ENCODE measurements around the gene GPC6. TPM values are rescaled to one million over a fixed set of nuclear protein-coding genes. Genes with fewer than 3 reads are reported as not detected.

Gene GPC6
- total and polyA plus RNA-seq, 5 donors from 2014 or later: not detected

GRCh38 chr13:93412676-93413075 lies 186.1 kb downstream of the GPC6 start:
- Mint-ChIP-seq H3K4me1 (no peaks in the 10 kb centered on the region), H3K27ac (no peak overlapping the region), H3K27me3 (no peaks in the 10 kb centered on the region), H3K4me3 (no peak overlapping the region), H3K9me3 (peaks cover 0 to 2% (median 0%) of the 10 kb centered on the region in 7 donors), H3K36me3 (no peaks in the 10 kb centered on the region)
- Histone ChIP-seq H3K36me3 (ENCODE audit: control insufficient read depth, insufficient read depth, low read length) (no peaks in the 10 kb centered on the region), H3K9me3 (ENCODE audit: control insufficient read depth in 2 of 2, low read length in 2 of 2) (no peaks in the 10 kb centered on the region), H3K27me3 (ENCODE audit: control insufficient read depth, insufficient read depth, low read length) (no peaks in the 10 kb centered on the region), H3K4me1 (ENCODE audit: control insufficient read depth, insufficient read depth, low read length, poor library complexity, severe bottlenecking) (no peaks in the 10 kb centered on the region), H3K27ac (ENCODE audit: insufficient read depth, low read length, poor library complexity, severe bottlenecking) (no peak overlapping the region), H3K4me3 (ENCODE audit: low read depth, low read length) (no peak overlapping the region)
- ATAC-seq (ENCODE audit: low read depth in 2 of 2) (no peak), DNase-seq (no peak)

GRCh38 chr13:93413972-93414717 lies 187.5 kb downstream of the GPC6 start:
- Histone ChIP-seq H3K4me3 (ENCODE audit: low read depth, low read length) (no peak overlapping the region), H3K27ac (ENCODE audit: insufficient read depth, low read length, poor library complexity, severe bottlenecking) (no peak overlapping the region), H3K4me1 (ENCODE audit: control insufficient read depth, insufficient read depth, low read length, poor library complexity, severe bottlenecking) (no peaks in the 10 kb centered on the region), H3K9me3 (ENCODE audit: control insufficient read depth in 2 of 2, low read length in 2 of 2) (no peaks in the 10 kb centered on the region), H3K27me3 (ENCODE audit: control insufficient read depth, insufficient read depth, low read length) (no peaks in the 10 kb centered on the region), H3K36me3 (ENCODE audit: control insufficient read depth, insufficient read depth, low read length) (no peaks in the 10 kb centered on the region)
- H3K27me3 Mint-ChIP-seq: no peaks in the 10 kb centered on the region
- H3K4me1 Mint-ChIP-seq: no peaks in the 10 kb centered on the region
- ATAC-seq (ENCODE audit: low read depth in 2 of 2) (no peak), DNase-seq (no peak)
- H3K4me3 Mint-ChIP-seq: no peak overlapping the region
- peak overlapping the region in 1 of 3 donors; percentile 44 for H3K27ac Mint-ChIP-seq
- H3K36me3 Mint-ChIP-seq: no peaks in the 10 kb centered on the region
- peaks cover 0 to 2% (median 0%) of the 10 kb centered on the region in 7 donors for H3K9me3 Mint-ChIP-seq

DNA sequence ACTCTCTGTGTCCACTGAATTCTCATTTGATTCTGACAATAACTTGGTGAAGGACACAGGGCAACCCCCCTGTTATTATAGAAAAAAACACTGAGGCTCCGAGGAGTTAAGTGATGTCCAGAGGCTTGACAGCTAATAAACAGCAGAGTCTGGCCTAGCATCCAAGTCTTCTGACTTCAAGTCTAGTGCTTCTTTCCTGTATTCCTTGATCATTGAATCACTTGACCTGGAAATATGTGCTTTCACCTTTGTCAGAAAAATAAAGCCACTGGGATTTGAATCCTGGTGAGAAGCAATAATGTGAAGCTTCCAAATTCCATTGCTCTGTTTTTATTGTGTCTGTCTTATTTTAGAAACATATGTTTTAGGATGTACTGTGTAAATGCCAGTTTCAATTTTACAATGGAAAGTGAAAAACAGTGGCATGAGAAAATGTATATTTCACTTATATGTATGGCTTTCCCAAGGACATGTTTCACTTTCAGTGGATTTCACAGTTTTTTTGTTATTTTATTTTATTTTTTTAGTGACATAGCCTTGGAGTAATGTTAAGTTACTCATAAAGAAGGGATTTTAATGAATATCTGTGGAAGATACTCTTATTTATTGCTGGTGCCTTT lies 190.2 kb downstream of the GPC6 start:
- no peak overlapping the region for H3K27ac ChIP-seq (ENCODE audit: insufficient read depth, low read length, poor library complexity, severe bottlenecking)
- H3K9me3 ChIP-seq (ENCODE audit: control insufficient read depth in 2 of 2, low read length in 2 of 2): no peaks in the 10 kb centered on the region
- DNase-seq (no peak), ATAC-seq (ENCODE audit: low read depth in 2 of 2) (no peak)
- Mint-ChIP-seq H3K27me3 (no peaks in the 10 kb centered on the region), H3K9me3 (peaks cover 0 to 2% (median 0%) of the 10 kb centered on the region in 7 donors), H3K4me3 (no peak overlapping the region), H3K4me1 (no peaks in the 10 kb centered on the region), H3K36me3 (no peaks in the 10 kb centered on the region), H3K27ac (no peak overlapping the region)
- no peak overlapping the region for H3K4me3 ChIP-seq (ENCODE audit: low read depth, low read length)
- H3K36me3 ChIP-seq (ENCODE audit: control insufficient read depth, insufficient read depth, low read length): no peaks in the 10 kb centered on the region
- no peaks in the 10 kb centered on the region for H3K27me3 ChIP-seq (ENCODE audit: control insufficient read depth, insufficient read depth, low read length)
- no peaks in the 10 kb centered on the region for H3K4me1 ChIP-seq (ENCODE audit: control insufficient read depth, insufficient read depth, low read length, poor library complexity, severe bottlenecking)

DNA sequence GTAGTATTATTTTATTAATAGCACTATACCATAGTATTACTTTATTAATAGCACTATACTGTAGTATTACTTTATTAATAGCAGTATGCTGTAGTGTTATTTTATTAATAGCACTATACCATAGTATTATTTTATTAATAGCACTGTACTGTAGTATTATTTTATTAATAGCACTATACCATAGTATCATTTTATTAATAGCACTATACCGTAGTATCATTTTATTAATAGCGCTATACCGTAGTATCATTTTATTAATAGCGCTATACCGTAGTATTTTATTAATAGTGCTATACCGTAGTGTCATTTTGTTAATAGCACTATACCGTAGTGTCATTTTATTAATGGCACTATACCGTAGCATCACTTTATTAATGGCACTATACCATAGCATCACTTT lies 191.8 kb downstream of the GPC6 start:
- no peak overlapping the region for H3K27ac ChIP-seq (ENCODE audit: insufficient read depth, low read length, poor library complexity, severe bottlenecking)
- no peaks in the 10 kb centered on the region for H3K4me1 ChIP-seq (ENCODE audit: control insufficient read depth, insufficient read depth, low read length, poor library complexity, severe bottlenecking)
- no peaks in the 10 kb centered on the region for H3K36me3 Mint-ChIP-seq
- H3K27me3 ChIP-seq (ENCODE audit: control insufficient read depth, insufficient read depth, low read length): no peaks in the 10 kb centered on the region
- no peak overlapping the region for H3K4me3 Mint-ChIP-seq
- H3K9me3 Mint-ChIP-seq: peaks cover 0 to 5% (median 0%) of the 10 kb centered on the region in 7 donors
- H3K9me3 ChIP-seq (ENCODE audit: control insufficient read depth in 2 of 2, low read length in 2 of 2): no peaks in the 10 kb centered on the region
- ATAC-seq (ENCODE audit: low read depth in 2 of 2) (no peak), DNase-seq (no peak)
- H3K27me3 Mint-ChIP-seq: no peaks in the 10 kb centered on the region
- no peak overlapping the region for H3K27ac Mint-ChIP-seq
- no peaks in the 10 kb centered on the region for H3K4me1 Mint-ChIP-seq
- no peak overlapping the region for H3K4me3 ChIP-seq (ENCODE audit: low read depth, low read length)
- H3K36me3 ChIP-seq (ENCODE audit: control insufficient read depth, insufficient read depth, low read length): no peaks in the 10 kb centered on the region

GRCh38 chr13:93420206-93420605 lies 193.6 kb downstream of the GPC6 start:
- Histone ChIP-seq H3K4me1 (ENCODE audit: control insufficient read depth, insufficient read depth, low read length, poor library complexity, severe bottlenecking) (no peaks in the 10 kb centered on the region), H3K27ac (ENCODE audit: insufficient read depth, low read length, poor library complexity, severe bottlenecking) (no peak overlapping the region), H3K4me3 (ENCODE audit: low read depth, low read length) (no peak overlapping the region), H3K9me3 (ENCODE audit: control insufficient read depth in 2 of 2, low read length in 2 of 2) (no peaks in the 10 kb centered on the region), H3K27me3 (ENCODE audit: control insufficient read depth, insufficient read depth, low read length) (no peaks in the 10 kb centered on the region), H3K36me3 (ENCODE audit: control insufficient read depth, insufficient read depth, low read length) (no peaks in the 10 kb centered on the region)
- no peaks in the 10 kb centered on the region for H3K4me1 Mint-ChIP-seq
- H3K36me3 Mint-ChIP-seq: no peaks in the 10 kb centered on the region
- DNase-seq (no peak), ATAC-seq (ENCODE audit: low read depth in 2 of 2) (no peak)
- no peak overlapping the region for H3K27ac Mint-ChIP-seq
- peaks cover 0 to 3% (median 0%) of the 10 kb centered on the region in 7 donors for H3K9me3 Mint-ChIP-seq
- H3K4me3 Mint-ChIP-seq: no peak overlapping the region
- no peaks in the 10 kb centered on the region for H3K27me3 Mint-ChIP-seq

- ATAC-seq (ENCODE audit: low read depth in 2 of 2) (no peak), DNase-seq (no peak)
- Histone ChIP-seq H3K4me3 (ENCODE audit: low read depth, low read length) (no peak overlapping the region), H3K9me3 (ENCODE audit: control insufficient read depth in 2 of 2, low read length in 2 of 2) (no peaks in the 10 kb centered on the region), H3K36me3 (ENCODE audit: control insufficient read depth, insufficient read depth, low read length) (no peaks in the 10 kb centered on the region), H3K27ac (ENCODE audit: insufficient read depth, low read length, poor library complexity, severe bottlenecking) (no peak overlapping the region), H3K27me3 (ENCODE audit: control insufficient read depth, insufficient read depth, low read length) (no peaks in the 10 kb centered on the region), H3K4me1 (ENCODE audit: control insufficient read depth, insufficient read depth, low read length, poor library complexity, severe bottlenecking) (no peaks in the 10 kb centered on the region)
- no peak overlapping the region for H3K27ac Mint-ChIP-seq
- no peaks in the 10 kb centered on the region for H3K36me3 Mint-ChIP-seq
- no peak overlapping the region for H3K4me3 Mint-ChIP-seq
- H3K9me3 Mint-ChIP-seq: peaks cover 0 to 4% (median 1%) of the 10 kb centered on the region in 7 donors
- no peaks in the 10 kb centered on the region for H3K4me1 Mint-ChIP-seq
- no peaks in the 10 kb centered on the region for H3K27me3 Mint-ChIP-seq
Measured at GRCh38 chr13:93420887-93421286, 194.3 kb downstream of the GPC6 start.

DNA sequence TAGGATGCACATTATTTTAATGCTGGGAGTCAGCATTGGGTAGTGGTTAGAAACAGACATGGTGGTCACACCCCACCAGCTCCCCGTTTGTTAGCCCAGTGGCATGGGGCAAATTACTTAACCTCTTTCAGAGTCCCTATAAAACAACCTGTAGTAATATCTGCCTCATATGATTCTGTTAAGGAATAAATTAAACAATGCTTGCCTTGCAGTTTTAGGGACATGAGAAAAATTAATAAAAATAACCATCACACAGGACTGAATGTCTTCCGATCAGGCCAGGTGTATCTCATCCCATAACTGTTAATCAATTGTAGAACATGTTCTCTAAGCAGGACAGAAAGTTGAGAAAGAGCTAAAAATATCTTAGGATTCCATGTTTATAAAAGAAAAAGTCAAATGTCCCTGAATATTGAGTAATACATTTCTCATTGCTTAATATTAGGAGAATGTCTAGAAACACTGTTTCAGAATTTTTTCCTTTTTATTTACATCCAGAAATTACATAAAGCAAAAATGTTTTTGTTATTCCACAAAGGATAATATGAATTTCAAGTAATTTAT lies 196.5 kb downstream of the GPC6 start:
- DNase-seq (no peak), ATAC-seq (ENCODE audit: low read depth in 2 of 2) (no peak)
- H3K27ac Mint-ChIP-seq: no peak overlapping the region
- peaks cover 0 to 7% (median 2%) of the 10 kb centered on the region in 7 donors for H3K9me3 Mint-ChIP-seq
- Histone ChIP-seq H3K27me3 (ENCODE audit: control insufficient read depth, insufficient read depth, low read length) (no peaks in the 10 kb centered on the region), H3K4me3 (ENCODE audit: low read depth, low read length) (no peak overlapping the region), H3K4me1 (ENCODE audit: control insufficient read depth, insufficient read depth, low read length, poor library complexity, severe bottlenecking) (no peaks in the 10 kb centered on the region), H3K9me3 (ENCODE audit: control insufficient read depth in 2 of 2, low read length in 2 of 2) (no peaks in the 10 kb centered on the region), H3K27ac (ENCODE audit: insufficient read depth, low read length, poor library complexity, severe bottlenecking) (no peak overlapping the region), H3K36me3 (ENCODE audit: control insufficient read depth, insufficient read depth, low read length) (no peaks in the 10 kb centered on the region)
- no peaks in the 10 kb centered on the region for H3K4me1 Mint-ChIP-seq
- H3K36me3 Mint-ChIP-seq: no peaks in the 10 kb centered on the region
- no peaks in the 10 kb centered on the region for H3K27me3 Mint-ChIP-seq
- H3K4me3 Mint-ChIP-seq: no peak overlapping the region

Measured in CD4-positive, CD25-positive, alpha-beta regulatory T cell (primary cell).